Measurements from ENCODE around the gene EHBP1.

GRCh38 chr2:62789518-62789917 lies 84.0 kb downstream of the EHBP1 start:
- TF ChIP-seq POLR2AphosphoS5 (IDR thresholded peaks at IDR 0.05; ENCODE audit: low read depth, low read length) (no peak), TAF1 (IDR thresholded peaks at IDR 0.05; ENCODE audit: borderline replicate concordance, insufficient read depth, low read length) (no peak)
